GM23338 (cell line): Measurements from ENCODE around the gene MYL11. TPM values are rescaled to one million over a fixed set of nuclear protein-coding genes. Genes with fewer than 3 reads are reported as not detected.
"Not testable (repeated sequence)": the region's sequence is repeated elsewhere in the genome, so short reads cannot be mapped to it uniquely, and the experiment has no call there.

ENCODE experiments used
- ATAC-seq: fragments of 200-7000 bp; cut with Tn5 transposase; 3 replicates; pipeline ENCODE4 v1.9.1; 2020
- DNase-seq: peaks from one replicate; pipeline ENCODE4 v3.0.0-alpha.2; 2015; ENCODE audit warnings: low spot score
- H2AFZ ChIP-seq: fragments of 200-600 bp; sonication (generic); 2 replicates; pipeline ENCODE4 v1.8.0; 2016; ENCODE audit warnings: antibody characterized with exemption, mild to moderate bottlenecking, moderate library complexity
- H3F3A ChIP-seq: fragments of 200-600 bp; sonication (generic); replicated peaks from 2 replicates; pipeline ENCODE4 v1.8.0; 2017; ENCODE audit warnings: antibody characterized with exemption, mixed run types, low read depth
- H3K27ac ChIP-seq: fragments of 200-600 bp; sonication (generic); 2 replicates; pipeline ENCODE4 v1.6.1; 2016; ENCODE audit warnings: low read depth
- H3K27me3 ChIP-seq: fragments of 200-600 bp; sonication (generic); 2 replicates; pipeline ENCODE4 v1.8.0; 2016; ENCODE audit warnings: mild to moderate bottlenecking, mixed run types, moderate library complexity; ENCODE audit not compliant: insufficient read depth
- H3K36me3 ChIP-seq: fragments of 200-600 bp; sonication (generic); 2 replicates; pipeline ENCODE4 v1.8.0; 2016; ENCODE audit warnings: mild to moderate bottlenecking; ENCODE audit not compliant: insufficient read depth
- H3K4me1 ChIP-seq: fragments of 200-600 bp; sonication (generic); 2 replicates; pipeline ENCODE4 v1.8.0; 2016; ENCODE audit warnings: mild to moderate bottlenecking, moderate library complexity; ENCODE audit not compliant: insufficient read depth
- H3K4me2 ChIP-seq: fragments of 200-600 bp; sonication (generic); 2 replicates; pipeline ENCODE4 v1.7.1; 2017; ENCODE audit warnings: mixed run types
- H3K4me3 ChIP-seq: fragments of 200-600 bp; sonication (generic); 2 replicates; pipeline ENCODE4 v1.6.1; 2016; ENCODE audit warnings: mixed run types
- H3K79me2 ChIP-seq: fragments of 200-600 bp; sonication (generic); replicated peaks from 2 replicates; pipeline ENCODE4 v1.8.0; 2017; ENCODE audit warnings: mild to moderate bottlenecking; ENCODE audit not compliant: insufficient read depth
- H3K9me2 ChIP-seq: fragments of 200-600 bp; sonication (generic); 2 replicates; pipeline ENCODE4 v1.8.0; 2017; ENCODE audit not compliant: insufficient read depth
- H4K20me1 ChIP-seq: fragments of 200-600 bp; sonication (generic); replicated peaks from 2 replicates; pipeline ENCODE4 v1.8.0; 2017; ENCODE audit warnings: mild to moderate bottlenecking; ENCODE audit not compliant: insufficient read depth
- H3K27ac Mint-ChIP-seq: 2 replicates; pipeline ENCODE4 v1.8.0; 2020; ENCODE audit warnings: inconsistent platforms, mild to moderate bottlenecking, moderate library complexity, mixed read lengths
- H3K27me3 Mint-ChIP-seq: 3 replicates; pipeline ENCODE4 v1.8.0; 2022; ENCODE audit warnings: low read depth, mild to moderate bottlenecking, moderate library complexity, mixed read lengths, inconsistent platforms; ENCODE audit not compliant: insufficient read depth, poor library complexity
- H3K36me3 Mint-ChIP-seq: 3 replicates; pipeline ENCODE4 v1.8.0; 2021; ENCODE audit warnings: low read depth, mild to moderate bottlenecking, inconsistent platforms, moderate library complexity, mixed read lengths
- H3K4me1 Mint-ChIP-seq: 3 replicates; pipeline ENCODE4 v1.8.0; 2020; ENCODE audit warnings: mild to moderate bottlenecking, inconsistent platforms, mixed read lengths
- H3K4me3 Mint-ChIP-seq: 3 replicates; pipeline ENCODE4 v1.8.0; 2021; ENCODE audit warnings: moderate library complexity, mild to moderate bottlenecking, inconsistent platforms, mixed read lengths
- H3K9me3 Mint-ChIP-seq: 3 replicates; pipeline ENCODE4 v1.8.0; 2020; ENCODE audit warnings: moderate library complexity, mild to moderate bottlenecking, inconsistent platforms, mixed read lengths
- CREB1 ChIP-seq: fragments of 250-450 bp; sonication (Bioruptor Pico); IDR thresholded peaks from 2 replicates; pipeline ENCODE4 v1.5.0; 2020; ENCODE audit warnings: low read depth, mild to moderate bottlenecking, moderate library complexity
- CTCF ChIP-seq, 2 experiments: fragments of 200-600 bp in 1 of 2; sonication (generic) in 1 of 2; conservative IDR thresholded peaks; 2 replicates each; pipeline versions ENCODE4 v1.5.1 to v1.6.1; 2016 to 2017; ENCODE audit warnings: antibody characterized with exemption in 2 of 2, low read depth in 2 of 2, mild to moderate bottlenecking in 2 of 2, moderate library complexity in 1 of 2
- ZNF462 ChIP-seq: fragments of 250-450 bp; sonication (Bioruptor Pico); IDR thresholded peaks from 2 replicates; pipeline ENCODE4 v1.5.0; 2020; ENCODE audit warnings: mild to moderate bottlenecking, moderate library complexity
- polyA plus RNA-seq: library from polyadenylated mRNA; unstranded; fragments of >200 nt; fragmentation: Nextera tagmentation; extraction: Ambion mirVana; gene quantifications from 2 replicates; pipeline ENCODE4 v1.2.1, GENCODE V29; 2016
- total RNA-seq: library from RNA; depleted of rRNA; stranded (reverse); fragments of >200 nt; shearing (Covaris generic); gene quantifications from 2 replicates; pipeline ENCODE4 v1.2.3, GENCODE V29; 2014

Gene MYL11
- total and polyA plus RNA-seq, 2 experiments from 2014 or later, result 3.5 TPM; not detected in 1

GRCh38 chr16:30340621-30341020 lies 34.0 kb upstream of the MYL11 start (continued):
- TF ChIP-seq CTCF (conservative IDR thresholded peaks at IDR 0.05; ENCODE audit: low read depth in 2 of 2) (no peak), CREB1 (CRISPR knock-in tag) (no peak), ZNF462 (CRISPR knock-in tag) (no peak)

GRCh38 chr16:30341971-30342370 lies 32.6 kb upstream of the MYL11 start:
- H3K4me1 Mint-ChIP-seq, H2AFZ ChIP-seq, H3K4me3 ChIP-seq, H3K27me3 ChIP-seq, H3K27ac ChIP-seq, H4K20me1 ChIP-seq, H3K36me3 Mint-ChIP-seq, H3K4me2 ChIP-seq, ATAC-seq, H3K27me3 Mint-ChIP-seq, H3K4me3 Mint-ChIP-seq, H3K79me2 ChIP-seq, H3K4me1 ChIP-seq, H3K9me3 Mint-ChIP-seq, DNase-seq, H3K9me2 ChIP-seq, H3F3A ChIP-seq, H3K36me3 ChIP-seq, H3K27ac Mint-ChIP-seq: not testable (repeated sequence)
